HG03378 (cell line): ENCODE data around the gene TMPRSS13.

Experiments used
- ATAC-seq: cut with Tn5 transposase; IDR thresholded peaks from one replicate; pipeline ENCODE4 v1.9.1; 2021; ENCODE audit warnings: mild to moderate bottlenecking, moderate library complexity; ENCODE audit not compliant: unreplicated experiment

Gene TMPRSS13

GRCh38 chr11:117900121-117900648 lies 29.0 kb downstream of the TMPRSS13 start:
- ATAC-seq: no peak

- ATAC-seq: no peak
Measured at GRCh38 chr11:117898059-117898458, 31.1 kb downstream of the TMPRSS13 start.

GRCh38 chr11:117892651-117893050 lies 36.6 kb downstream of the TMPRSS13 start:
- ATAC-seq: no peak

GRCh38 chr11:117891362-117891761 lies 37.8 kb downstream of the TMPRSS13 start:
- no peak for ATAC-seq

- ATAC-seq: no peak
Measured at GRCh38 chr11:117888139-117888566, 41.0 kb downstream of the TMPRSS13 start.

- ATAC-seq: no peak
Measured at GRCh38 chr11:117887431-117888138, 41.6 kb downstream of the TMPRSS13 start.

- ATAC-seq: no peak
Measured at GRCh38 chr11:117885777-117886176, 43.4 kb downstream of the TMPRSS13 start.

- no peak for ATAC-seq
Measured at GRCh38 chr11:117884994-117885393, 44.2 kb downstream of the TMPRSS13 start.

GRCh38 chr11:117883063-117883462 lies 46.1 kb downstream of the TMPRSS13 start:
- ATAC-seq: no peak

GRCh38 chr11:117882311-117882905 lies 46.8 kb downstream of the TMPRSS13 start:
- no peak for ATAC-seq

GRCh38 chr11:117881217-117881616 lies 48.0 kb downstream of the TMPRSS13 start:
- ATAC-seq: no peak

GRCh38 chr11:117879516-117880480 lies 49.4 kb downstream of the TMPRSS13 start:
- no peak for ATAC-seq

GRCh38 chr11:117878939-117879475 lies 50.2 kb downstream of the TMPRSS13 start:
- no peak for ATAC-seq

- no peak for ATAC-seq
Measured at GRCh38 chr11:117878314-117878938, 50.8 kb downstream of the TMPRSS13 start.

GRCh38 chr11:117877120-117877784 lies 52.0 kb downstream of the TMPRSS13 start:
- no peak for ATAC-seq

GRCh38 chr11:117876341-117877119 lies 52.7 kb downstream of the TMPRSS13 start, which contains the start of gene FXYD6:
FXYD6 (minus strand) TSS chr11:117876658; CDS start chr11:117842776, 33,882 bp downstream.
- no peak for ATAC-seq

- no peak for ATAC-seq
Measured at GRCh38 chr11:117876059-117876340, 53.2 kb downstream of the TMPRSS13 start.

- ATAC-seq: no peak
Measured at GRCh38 chr11:117875382-117876058, 53.7 kb downstream of the TMPRSS13 start.

GRCh38 chr11:117874910-117875381 lies 54.3 kb downstream of the TMPRSS13 start:
- ATAC-seq: no peak
